Adrenal gland (tissue), 5 donors: ENCODE data around the gene DOK6.

ENCODE experiments used
- POLR2A ChIP-seq, 2 donors: fragments of 450-650 bp; IDR thresholded peaks; one replicate each; pipeline ENCODE4 v1.6.1; 2017; ENCODE audit warnings: antibody characterized with exemption in 2 of 2, mild to moderate bottlenecking in 2 of 2, moderate library complexity in 1 of 2
- TF ChIP-seq, protein P1 (sequence below), 6 experiments: fragments of 450-650 bp in 4 of 6; fragments of 200-600 bp in 2 of 6; sonication (generic) in 1 of 6; IDR thresholded peaks; 1 replicate in 5 of 6; 2 replicates in 1 of 6; pipeline versions ENCODE4 v1.5.1 to v1.8.0; 2016 to 2021; ENCODE audit warnings: antibody characterized with exemption in 6 of 6, mild to moderate bottlenecking in 2 of 6, moderate library complexity in 1 of 6
- donor health status: DM: no; HTN: no; CAD: no.

DNA sequence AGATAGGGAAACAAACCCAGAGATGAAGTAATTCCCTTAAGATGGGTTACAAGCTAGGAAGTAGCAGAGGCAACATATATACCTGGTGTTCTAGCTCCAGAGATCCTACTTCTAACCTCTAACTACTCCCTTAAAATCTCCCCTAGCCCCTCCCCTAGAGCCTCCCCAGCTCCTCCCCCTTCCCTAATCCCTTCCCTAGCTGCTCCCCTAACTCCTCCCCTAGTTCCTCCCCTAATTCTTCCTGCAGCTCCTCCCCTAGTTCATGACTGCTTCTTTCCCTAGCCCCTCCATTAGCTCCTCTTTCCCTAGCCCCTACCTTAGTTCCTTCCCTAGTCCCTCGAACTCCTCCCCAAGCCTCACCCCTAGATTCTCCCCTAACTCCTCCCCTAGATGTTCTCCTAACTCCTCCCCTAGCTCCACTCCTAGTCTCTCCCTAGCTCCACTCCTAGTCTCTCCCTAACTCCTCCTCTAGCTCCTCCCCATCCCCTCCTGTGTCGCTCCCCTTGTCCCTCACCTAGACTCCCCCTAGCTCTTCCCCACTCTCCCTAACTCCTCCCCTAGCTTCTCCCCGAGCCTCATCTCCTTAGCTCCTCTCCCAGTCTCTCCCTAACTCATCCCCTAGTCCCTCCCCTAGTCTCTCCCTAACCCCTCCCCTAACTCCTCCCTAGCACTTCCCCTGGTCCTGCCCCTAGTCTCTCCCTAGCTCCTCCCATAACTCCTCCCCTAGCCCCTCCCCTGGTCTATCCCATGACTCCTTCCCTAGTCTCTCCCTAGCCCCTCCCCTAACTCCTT is 438.1 kb downstream of the DOK6 start:
- TF ChIP-seq, protein P1, sequence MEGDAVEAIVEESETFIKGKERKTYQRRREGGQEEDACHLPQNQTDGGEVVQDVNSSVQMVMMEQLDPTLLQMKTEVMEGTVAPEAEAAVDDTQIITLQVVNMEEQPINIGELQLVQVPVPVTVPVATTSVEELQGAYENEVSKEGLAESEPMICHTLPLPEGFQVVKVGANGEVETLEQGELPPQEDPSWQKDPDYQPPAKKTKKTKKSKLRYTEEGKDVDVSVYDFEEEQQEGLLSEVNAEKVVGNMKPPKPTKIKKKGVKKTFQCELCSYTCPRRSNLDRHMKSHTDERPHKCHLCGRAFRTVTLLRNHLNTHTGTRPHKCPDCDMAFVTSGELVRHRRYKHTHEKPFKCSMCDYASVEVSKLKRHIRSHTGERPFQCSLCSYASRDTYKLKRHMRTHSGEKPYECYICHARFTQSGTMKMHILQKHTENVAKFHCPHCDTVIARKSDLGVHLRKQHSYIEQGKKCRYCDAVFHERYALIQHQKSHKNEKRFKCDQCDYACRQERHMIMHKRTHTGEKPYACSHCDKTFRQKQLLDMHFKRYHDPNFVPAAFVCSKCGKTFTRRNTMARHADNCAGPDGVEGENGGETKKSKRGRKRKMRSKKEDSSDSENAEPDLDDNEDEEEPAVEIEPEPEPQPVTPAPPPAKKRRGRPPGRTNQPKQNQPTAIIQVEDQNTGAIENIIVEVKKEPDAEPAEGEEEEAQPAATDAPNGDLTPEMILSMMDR (IDR thresholded peaks at IDR 0.05) = no peak
- TF ChIP-seq POLR2A (IDR thresholded peaks at IDR 0.05) = no peak
